Activated CD4-positive, CD25-positive, alpha-beta regulatory T cell treated with anti-CD3 and anti-CD28 coated beads, Interleukin-2, amount 50 U/mL, for 72 hours (primary cell): Measurements from ENCODE around the gene ZPBP.
A peak's percentile ranks its signal among the peaks of the same experiment; 100 is the strongest.
"Not testable (repeated sequence)": the region's sequence is repeated elsewhere in the genome, so short reads cannot be mapped to it uniquely, and the experiment has no call there.

Source experiments
- DNase-seq: peaks from one replicate; pipeline ENCODE4 v3.0.0; 2021

The ZPBP gene, protein sequence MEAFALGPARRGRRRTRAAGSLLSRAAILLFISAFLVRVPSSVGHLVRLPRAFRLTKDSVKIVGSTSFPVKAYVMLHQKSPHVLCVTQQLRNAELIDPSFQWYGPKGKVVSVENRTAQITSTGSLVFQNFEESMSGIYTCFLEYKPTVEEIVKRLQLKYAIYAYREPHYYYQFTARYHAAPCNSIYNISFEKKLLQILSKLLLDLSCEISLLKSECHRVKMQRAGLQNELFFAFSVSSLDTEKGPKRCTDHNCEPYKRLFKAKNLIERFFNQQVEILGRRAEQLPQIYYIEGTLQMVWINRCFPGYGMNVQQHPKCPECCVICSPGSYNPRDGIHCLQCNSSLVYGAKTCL

GRCh38 chr7:50092579-50093491 lies at the start of gene ZPBP:
ZPBP (minus strand) TSS chr7:50093246; CDS start chr7:50093194, 52 bp downstream.
- DNase-seq, result peak; percentile 53

DNA sequence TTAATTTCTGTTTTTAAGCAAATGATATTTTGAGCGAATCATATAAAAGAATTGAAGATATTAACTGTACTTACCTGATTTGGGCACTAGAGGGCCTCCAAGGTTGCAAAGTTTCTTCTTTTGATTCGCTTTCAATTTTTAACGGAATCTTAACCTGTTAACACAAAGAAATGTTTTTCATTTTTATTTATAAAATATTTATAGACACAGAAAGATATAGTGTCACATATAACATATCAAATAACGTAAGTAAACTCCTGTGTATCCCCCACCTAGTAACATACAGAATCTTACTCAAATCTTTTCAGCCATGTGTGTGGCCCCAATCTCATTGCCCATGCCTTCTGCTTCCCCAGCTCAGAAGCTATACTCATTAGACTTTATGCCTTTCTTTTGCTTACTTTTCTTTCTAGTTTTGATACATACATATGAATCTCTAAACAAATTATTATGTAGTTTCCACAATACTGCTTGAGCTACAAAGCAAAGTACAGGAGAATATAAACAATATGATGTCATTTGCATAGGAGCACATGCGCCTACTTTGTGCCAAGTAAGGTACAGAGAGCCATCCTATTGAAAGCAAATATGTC lies 49.5 kb upstream of the ZPBP start:
- no peak for DNase-seq

DNA sequence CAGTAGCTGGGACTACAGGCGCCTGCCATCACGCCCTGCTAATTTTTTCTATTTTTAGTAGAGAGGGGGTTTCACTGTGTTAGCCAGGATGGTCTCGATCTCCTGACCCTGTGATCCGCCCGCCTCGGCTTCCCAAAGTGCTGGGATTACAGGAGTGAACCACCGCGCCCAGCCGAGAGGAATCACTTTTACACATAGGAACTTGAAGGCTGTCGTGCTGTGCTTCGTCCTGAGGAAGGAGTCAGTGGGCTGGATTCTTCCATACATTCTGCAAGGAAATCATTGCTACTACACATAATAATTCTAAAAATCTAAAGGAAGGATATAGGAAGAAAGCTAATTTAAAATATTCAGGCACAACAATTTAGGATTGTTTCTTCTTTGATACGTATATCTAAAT lies 48.8 kb upstream of the ZPBP start:
- no peak for DNase-seq

GRCh38 chr7:50141131-50141530 lies 48.1 kb upstream of the ZPBP start:
- no peak for DNase-seq

- no peak for DNase-seq
Observed at GRCh38 chr7:50140688-50141087, 47.6 kb upstream of the ZPBP start.

DNA sequence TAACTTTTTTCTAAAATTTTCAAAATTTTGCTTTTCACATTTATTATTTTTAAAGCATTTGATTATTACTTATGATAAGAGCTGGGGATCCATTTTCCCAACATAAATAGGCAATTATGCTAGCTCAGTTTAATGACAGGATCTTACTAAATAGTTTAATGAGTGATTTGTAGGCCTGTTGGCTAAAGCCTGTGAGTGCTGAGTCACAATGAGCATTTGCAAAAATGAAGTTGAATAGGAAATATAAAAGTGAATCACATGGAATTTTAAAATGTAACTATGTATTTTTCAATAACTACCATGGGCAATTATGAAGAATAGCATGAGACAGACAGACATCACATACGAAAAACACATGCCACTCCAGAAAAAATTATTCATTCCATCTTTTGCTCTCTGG lies 45.1 kb upstream of the ZPBP start:
- no peak for DNase-seq

GRCh38 chr7:50125766-50126165 lies 32.7 kb upstream of the ZPBP start:
- DNase-seq, result no peak

GRCh38 chr7:50121286-50121685 lies 28.2 kb upstream of the ZPBP start:
- DNase-seq, result no peak

DNA sequence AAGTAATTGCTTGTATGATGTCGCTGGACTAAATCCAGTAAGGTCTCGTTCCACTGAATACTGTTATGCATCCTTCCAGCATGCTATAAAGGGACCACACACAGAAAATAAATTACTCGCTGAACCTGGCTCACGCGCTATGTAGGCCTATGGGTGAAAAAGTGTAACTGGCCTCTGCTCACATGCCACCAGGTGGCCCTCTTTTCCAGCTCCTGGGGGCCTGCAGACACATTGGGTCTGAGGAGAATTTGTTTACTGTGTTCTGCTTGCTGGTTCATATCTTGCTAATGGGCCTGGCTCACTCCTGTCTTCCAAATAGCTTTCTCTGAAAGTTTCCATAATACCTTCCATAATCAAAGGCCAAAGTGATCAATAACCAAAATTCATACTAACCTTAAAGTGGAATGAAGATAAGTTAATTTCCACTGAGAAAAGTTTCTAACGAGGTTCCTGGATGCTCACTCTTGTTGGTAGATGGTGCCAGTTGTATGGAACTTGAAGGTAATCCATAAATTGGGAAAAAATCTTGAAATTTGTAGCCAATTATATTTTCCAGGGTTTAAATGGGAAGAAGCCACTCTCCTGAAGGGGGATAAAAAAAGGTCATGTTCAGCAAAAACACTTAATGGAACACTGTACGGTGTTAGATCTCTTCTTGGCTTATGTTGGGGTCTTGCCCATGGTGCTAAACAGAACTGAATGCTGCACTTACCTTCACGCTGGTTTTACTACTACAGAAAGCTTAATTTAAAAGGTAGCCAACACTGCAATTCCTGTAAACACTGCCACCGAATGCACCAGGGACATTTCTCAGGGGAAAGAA lies 27.0 kb upstream of the ZPBP start:
- no peak for DNase-seq

- no peak for DNase-seq
Observed at GRCh38 chr7:50112250-50112649, 19.2 kb upstream of the ZPBP start.

DNA sequence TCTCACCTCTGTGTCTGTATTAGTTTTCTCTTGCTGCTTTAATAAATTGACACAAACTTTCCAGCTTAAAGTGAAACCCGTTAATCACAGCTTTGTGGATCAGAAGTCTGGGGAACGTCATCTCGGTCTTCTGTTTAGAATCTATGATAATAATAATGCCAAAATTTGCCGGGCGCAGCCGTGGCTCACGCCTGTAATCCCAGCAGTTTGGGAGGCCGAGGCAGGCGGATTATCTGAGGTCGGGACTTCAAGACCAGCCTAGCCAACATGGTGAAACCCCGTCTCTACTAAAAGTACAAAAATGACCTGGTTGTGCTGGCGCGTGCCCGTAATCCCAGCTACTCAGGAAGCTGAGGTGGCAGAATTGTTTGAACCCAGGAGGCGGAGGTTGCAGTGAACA lies 8.8 kb upstream of the ZPBP start:
- no peak for DNase-seq

GRCh38 chr7:50095634-50096033 lies 2.6 kb upstream of the ZPBP start:
- no peak for DNase-seq

GRCh38 chr7:50088463-50089129 lies 4.5 kb downstream of the ZPBP start:
- no peak for DNase-seq

DNA sequence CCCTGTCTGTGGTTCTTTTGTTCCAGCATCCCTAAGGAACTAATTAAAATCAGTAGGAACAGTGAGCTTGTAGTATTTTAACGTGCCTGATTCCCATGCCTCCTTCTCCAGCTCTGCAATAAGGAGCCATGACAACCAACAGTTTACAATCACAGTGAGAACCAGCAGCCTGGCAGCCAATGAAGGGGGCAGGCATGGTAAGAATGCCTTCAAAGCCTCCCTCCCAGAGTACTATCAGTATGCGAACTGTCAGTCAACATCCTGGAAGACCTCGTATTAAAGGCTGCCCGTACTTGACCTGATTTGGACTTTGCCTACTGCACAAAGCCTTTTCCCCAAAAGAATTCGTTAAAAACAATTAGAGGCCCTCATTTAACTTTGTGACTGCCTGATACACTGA lies 7.7 kb downstream of the ZPBP start:
- no peak for DNase-seq

- DNase-seq, result no peak
Observed at GRCh38 chr7:50073093-50073492, 20.0 kb downstream of the ZPBP start.

DNA sequence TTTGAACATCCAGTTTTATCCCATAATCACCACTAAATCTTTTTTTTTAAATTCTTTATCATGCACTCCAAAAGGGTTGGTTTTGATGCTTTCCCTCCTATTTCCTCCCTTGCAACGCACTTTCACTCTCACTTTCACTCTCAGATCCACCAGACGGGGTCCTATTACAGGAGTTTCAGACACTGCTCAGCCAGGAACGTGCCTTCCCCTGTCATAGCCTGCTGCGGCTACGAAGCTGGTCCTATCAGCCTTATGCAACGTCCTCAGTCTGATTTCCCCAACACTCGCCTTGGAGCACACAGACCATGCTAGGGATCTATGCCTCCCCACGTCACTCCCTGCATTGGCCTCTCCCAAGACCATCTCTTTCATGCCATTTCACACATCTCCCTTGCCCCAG lies 23.4 kb downstream of the ZPBP start:
- DNase-seq, result no peak

DNA sequence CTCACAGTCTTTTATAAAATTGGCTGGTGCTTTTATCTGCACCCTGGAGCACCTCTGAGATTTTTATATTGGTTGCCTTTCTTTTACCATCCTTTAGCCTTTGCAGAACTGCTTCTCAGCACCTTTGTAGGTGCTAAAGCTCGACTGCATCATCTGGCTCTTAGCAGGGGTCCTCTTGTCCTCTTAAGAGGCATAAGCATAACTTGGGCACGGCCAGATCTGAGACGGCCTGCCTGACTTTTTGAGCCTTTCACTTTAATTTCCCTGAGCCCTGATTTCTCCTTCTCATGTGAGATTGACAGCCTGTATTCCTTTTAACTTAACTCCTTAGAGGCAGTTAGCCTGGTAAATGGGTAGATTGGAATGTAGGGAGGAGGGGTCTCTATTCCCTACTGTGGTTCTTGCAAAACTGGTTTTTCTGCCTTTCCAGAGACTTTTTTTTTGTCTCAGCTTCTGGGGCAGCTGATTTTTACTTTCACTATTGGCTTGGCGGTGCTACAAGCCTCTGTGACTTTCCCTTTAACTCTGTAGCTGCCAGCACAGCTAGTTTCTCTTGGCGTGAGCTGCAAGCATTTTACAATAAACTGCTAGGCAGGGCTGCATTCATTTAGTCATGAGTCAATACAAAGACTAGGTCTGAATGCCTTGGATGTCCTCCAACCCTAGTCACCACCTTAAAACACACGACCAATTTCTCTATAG lies 24.0 kb downstream of the ZPBP start:
- no peak for DNase-seq

GRCh38 chr7:50068026-50068425 lies 25.0 kb downstream of the ZPBP start:
- DNase-seq, result no peak

DNA sequence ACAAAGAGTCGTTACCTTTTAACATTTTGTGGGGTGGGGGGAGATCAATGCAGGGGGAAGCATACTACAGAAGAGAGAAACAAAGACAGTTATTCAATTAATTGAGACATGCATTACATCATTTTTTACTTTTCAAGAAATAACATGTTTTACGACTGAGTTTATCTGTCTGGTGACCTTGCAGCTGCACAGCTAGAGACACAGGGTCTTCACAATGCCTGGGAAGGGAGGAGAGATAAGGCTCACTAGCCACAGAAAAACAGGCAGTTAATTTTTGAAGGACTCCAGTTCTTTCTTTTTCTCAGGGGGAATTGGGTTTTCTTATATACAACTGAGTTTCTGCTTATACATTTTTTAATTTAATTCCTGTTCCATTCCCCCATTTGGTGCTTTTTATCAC lies 30.1 kb downstream of the ZPBP start:
- DNase-seq, result no peak

DNA sequence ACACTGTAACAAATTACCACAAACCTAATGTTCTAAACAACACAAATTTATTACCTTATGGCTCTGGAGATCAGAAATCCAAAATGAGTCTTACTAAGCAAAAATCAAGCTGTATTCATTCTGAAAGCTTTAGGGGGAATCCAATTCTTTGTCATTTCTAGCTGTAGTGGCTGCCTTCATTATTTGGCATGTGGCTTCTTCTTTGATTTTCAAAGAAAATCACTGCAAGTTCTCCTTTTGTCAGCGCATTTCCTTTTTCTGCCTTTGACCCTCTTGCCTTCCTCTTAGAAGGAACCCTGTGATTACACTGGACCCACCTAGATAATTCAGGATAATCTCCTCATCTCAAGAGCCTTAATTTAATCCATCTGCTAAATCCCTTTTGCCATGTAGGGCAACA lies 36.9 kb downstream of the ZPBP start:
- no peak for DNase-seq

- no peak for DNase-seq
Observed at GRCh38 chr7:50047716-50048115, 45.3 kb downstream of the ZPBP start.

GRCh38 chr7:50041165-50041564 lies 51.9 kb downstream of the ZPBP start:
- DNase-seq, result not testable (repeated sequence)
